Naive thymus-derived CD8-positive, alpha-beta T cell (primary cell): ENCODE data around the gene TBC1D2B. TPM values are rescaled to one million over a fixed set of nuclear protein-coding genes. Genes with fewer than 3 reads are reported as not detected.
A peak's percentile ranks its signal among the peaks of the same experiment; 100 is the strongest.

Experiments used
- ATAC-seq, 2 donors: fragments of 150-1000 bp; cut with Tn5 transposase in 1 of 2; sonication (Bioruptor Pico), chemical (Tn5 transposase) in 1 of 2; 1 replicate in 1 of 2; 2 replicates in 1 of 2; pipeline ENCODE4 v1.10.0; 2021; ENCODE audit warnings: mild to moderate bottlenecking in 2 of 2, moderate library complexity in 2 of 2
- POLR2A ChIA-PET: fragments of 350-600 bp; sonication (Branson Sonifier 250); formaldehyde crosslinking; loops from one replicate; lab custom pipeline; 2021; ENCODE audit warnings: antibody characterized with exemption; lab: Charles Lee
- DNase-seq, 10 donors: peaks; one replicate each; pipeline versions ENCODE4 v3.0.0 to v3.0.0-alpha.2; 2020 to 2022
- H3K27ac Mint-ChIP-seq, 10 donors: one replicate each; pipeline ENCODE4 v1.8.0; 2020 to 2022; ENCODE audit warnings: mild to moderate bottlenecking in 10 of 10, mixed read lengths in 10 of 10, moderate library complexity in 4 of 10, inconsistent platforms in 1 of 10
- H3K27me3 Mint-ChIP-seq, 5 donors: one replicate each; pipeline ENCODE4 v1.8.0; 2021 to 2022; ENCODE audit warnings: mixed read lengths in 5 of 5
- H3K36me3 Mint-ChIP-seq, 3 donors: one replicate each; pipeline ENCODE4 v1.8.0; 2020 to 2022; ENCODE audit warnings: mixed read lengths in 3 of 3, mild to moderate bottlenecking in 2 of 3, inconsistent platforms in 1 of 3
- H3K4me1 Mint-ChIP-seq, 4 donors: one replicate each; pipeline ENCODE4 v1.8.0; 2021 to 2022; ENCODE audit warnings: mixed read lengths in 4 of 4
- H3K4me3 Mint-ChIP-seq, 10 donors: one replicate each; pipeline ENCODE4 v1.8.0; 2020 to 2022; ENCODE audit warnings: mild to moderate bottlenecking in 10 of 10, mixed read lengths in 10 of 10, moderate library complexity in 6 of 10, inconsistent platforms in 1 of 10
- H3K9me3 Mint-ChIP-seq, 9 donors: one replicate each; pipeline ENCODE4 v1.8.0; 2020 to 2022; ENCODE audit warnings: mixed read lengths in 9 of 9, mild to moderate bottlenecking in 3 of 9, inconsistent platforms in 1 of 9, moderate library complexity in 1 of 9
- polyA plus RNA-seq, 3 donors: library from polyadenylated mRNA; unstranded; fragments of 300-500 nt; fragmentation: Illumina TruSeq; gene quantifications; one replicate each; pipeline ENCODE4 v1.2.3, GENCODE V29; 2021
- total RNA-seq, 8 experiments: library from RNA in 2 of 8; stranded (reverse) in 2 of 8; gene quantifications; one replicate each; pipeline ENCODE4 v1.2.3 and lab custom pipeline; 2021 to 2026

TBC1D2B gene
- total and polyA plus RNA-seq, 5 experiments from 2014 or later, result 8.1 to 82.1 (median 14.0) TPM

GRCh38 chr15:78092261-78093041, 14.9 kb upstream of the TBC1D2B start, which contains the start of gene SH2D7:
SH2D7 (plus strand) TSS chr15:78092561; CDS start chr15:78092585, 24 bp downstream.
- H3K27ac Mint-ChIP-seq, result peak within 1 kb of the TSS in 3 of 10 donors; percentile 24 to 60 (median 26)
- POLR2A ChIA-PET, result interaction anchor here (0.6 to 1.2 kb wide), 3 partner anchors 7 to 586 kb away, joined by 4 to 8 read pairs (median 5); no protein-coding TSS in a partner anchor
- no peaks in the 10 kb centered on the region for H3K27me3 Mint-ChIP-seq
- H3K4me3 Mint-ChIP-seq, result no peak within 1 kb of the TSS
- ATAC-seq (peak in 1 of 2 donors; percentile 23), DNase-seq (no peak)
- H3K4me1 Mint-ChIP-seq, result peaks cover 6 to 22% (median 14%) of the 10 kb centered on the region in 4 donors
- no peaks in the 10 kb centered on the region for H3K9me3 Mint-ChIP-seq
- H3K36me3 Mint-ChIP-seq, result no peaks in the 10 kb centered on the region

- H3K27ac Mint-ChIP-seq, result no peak overlapping the region
- H3K4me1 Mint-ChIP-seq, result peaks cover 6 to 22% (median 14%) of the 10 kb centered on the region in 4 donors
- POLR2A ChIA-PET, result no interaction called here
- no peak for ATAC-seq
- no peaks in the 10 kb centered on the region for H3K27me3 Mint-ChIP-seq
- no peaks in the 10 kb centered on the region for H3K36me3 Mint-ChIP-seq
- no peak overlapping the region for H3K4me3 Mint-ChIP-seq
- no peak for DNase-seq
- no peaks in the 10 kb centered on the region for H3K9me3 Mint-ChIP-seq
Observed at GRCh38 chr15:78090422-78091063, 13.0 kb upstream of the TBC1D2B start.

GRCh38 chr15:78088773-78089080, 11.2 kb upstream of the TBC1D2B start:
- Mint-ChIP-seq H3K9me3 (no peaks in the 10 kb centered on the region), H3K27ac (peak overlapping the region in 2 of 10 donors; percentile 26 to 67), H3K27me3 (no peaks in the 10 kb centered on the region), H3K4me3 (no peak overlapping the region), H3K36me3 (no peaks in the 10 kb centered on the region), H3K4me1 (peaks cover 5 to 27% (median 20%) of the 10 kb centered on the region in 4 donors)
- DNase-seq, result no peak
- POLR2A ChIA-PET, result interaction anchor here (1.0 kb wide), 1 partner anchor 19 kb away, joined by 3 read pairs; no protein-coding TSS in a partner anchor
- ATAC-seq, result no peak

GRCh38 chr15:78087951-78088772, 10.7 kb upstream of the TBC1D2B start:
- peaks cover 5 to 22% (median 18%) of the 10 kb centered on the region in 4 donors for H3K4me1 Mint-ChIP-seq
- no peaks in the 10 kb centered on the region for H3K27me3 Mint-ChIP-seq
- peak overlapping the region in 3 of 10 donors; percentile 26 to 67 (median 27) for H3K27ac Mint-ChIP-seq
- H3K9me3 Mint-ChIP-seq, result no peaks in the 10 kb centered on the region
- H3K4me3 Mint-ChIP-seq, result no peak overlapping the region
- POLR2A ChIA-PET, result interaction anchor here (1.0 kb wide), 1 partner anchor 20 kb away, joined by 3 read pairs; no protein-coding TSS in a partner anchor
- no peaks in the 10 kb centered on the region for H3K36me3 Mint-ChIP-seq
- no peak for ATAC-seq
- DNase-seq, result no peak

- peaks cover 5 to 11% (median 7%) of the 10 kb centered on the region in 4 donors for H3K4me1 Mint-ChIP-seq
- POLR2A ChIA-PET, result interaction anchor here (0.7 to 1.8 kb wide), 2 partner anchors 8 to 9 kb away, joined by 4 read pairs; no protein-coding TSS in a partner anchor
- no peak overlapping the region for H3K27ac Mint-ChIP-seq
Observed at GRCh38 chr15:78085928-78086327, 8.4 kb upstream of the TBC1D2B start.

GRCh38 chr15:78084449-78084750, 6.9 kb upstream of the TBC1D2B start:
- H3K36me3 Mint-ChIP-seq, result no peaks in the 10 kb centered on the region
- DNase-seq, result no peak
- peaks cover 5 to 11% (median 7%) of the 10 kb centered on the region in 4 donors for H3K4me1 Mint-ChIP-seq
- peak overlapping the region in 1 of 10 donors; percentile 68 for H3K4me3 Mint-ChIP-seq
- H3K27ac Mint-ChIP-seq, result no peak overlapping the region
- H3K9me3 Mint-ChIP-seq, result no peaks in the 10 kb centered on the region
- ATAC-seq, result no peak
- POLR2A ChIA-PET, result interaction anchor here (1.8 kb wide), 1 partner anchor 9 kb away, joined by 4 read pairs; no protein-coding TSS in a partner anchor
- H3K27me3 Mint-ChIP-seq, result no peaks in the 10 kb centered on the region

More at GRCh38 chr15:78085928-78086327, 8.4 kb upstream of the TBC1D2B start:
- no peaks in the 10 kb centered on the region for H3K9me3 Mint-ChIP-seq
- no peak for DNase-seq
- no peaks in the 10 kb centered on the region for H3K27me3 Mint-ChIP-seq
- H3K36me3 Mint-ChIP-seq, result no peaks in the 10 kb centered on the region
- ATAC-seq, result no peak
- no peak overlapping the region for H3K4me3 Mint-ChIP-seq

GRCh38 chr15:78083687-78084448, 6.4 kb upstream of the TBC1D2B start:
- peaks cover 5 to 11% (median 7%) of the 10 kb centered on the region in 4 donors for H3K4me1 Mint-ChIP-seq
- ATAC-seq (no peak), DNase-seq (no peak)
- H3K27ac Mint-ChIP-seq, result peak overlapping the region in 1 of 10 donors; percentile 15
- POLR2A ChIA-PET, result interaction anchor here (1.6 to 1.8 kb wide), 2 partner anchors 10 to 25 kb away, joined by 4 read pairs; no protein-coding TSS in a partner anchor
- H3K4me3 Mint-ChIP-seq, result no peak overlapping the region
- H3K9me3 Mint-ChIP-seq, result no peaks in the 10 kb centered on the region
- no peaks in the 10 kb centered on the region for H3K36me3 Mint-ChIP-seq
- no peaks in the 10 kb centered on the region for H3K27me3 Mint-ChIP-seq

- ATAC-seq, result no peak
- Mint-ChIP-seq H3K9me3 (no peaks in the 10 kb centered on the region), H3K27me3 (no peaks in the 10 kb centered on the region), H3K36me3 (no peaks in the 10 kb centered on the region), H3K4me3 (no peak overlapping the region), H3K4me1 (peaks cover 6 to 10% (median 9%) of the 10 kb centered on the region in 4 donors), H3K27ac (peak overlapping the region in 2 of 10 donors; percentile 15 to 48)
- no peak for DNase-seq
- POLR2A ChIA-PET, result interaction anchor here (1.1 to 1.6 kb wide), 2 partner anchors 10 to 25 kb away, joined by 3 to 4 read pairs; no protein-coding TSS in a partner anchor
Observed at GRCh38 chr15:78083186-78083585, 5.7 kb upstream of the TBC1D2B start.

GRCh38 chr15:78082743-78083110, 5.2 kb upstream of the TBC1D2B start:
- peaks cover 10 to 15% (median 13%) of the 10 kb centered on the region in 4 donors for H3K4me1 Mint-ChIP-seq
- DNase-seq (no peak), ATAC-seq (no peak)
- H3K4me3 Mint-ChIP-seq, result no peak overlapping the region
- H3K36me3 Mint-ChIP-seq, result no peaks in the 10 kb centered on the region
- no peaks in the 10 kb centered on the region for H3K27me3 Mint-ChIP-seq
- POLR2A ChIA-PET, result interaction anchor here (1.1 to 1.6 kb wide), 2 partner anchors 10 to 24 kb away, joined by 3 to 4 read pairs; no protein-coding TSS in a partner anchor
- H3K27ac Mint-ChIP-seq, result peak overlapping the region in 2 of 10 donors; percentile 37 to 38
- H3K9me3 Mint-ChIP-seq, result no peaks in the 10 kb centered on the region

GRCh38 chr15:78082106-78082742, 4.7 kb upstream of the TBC1D2B start:
- Mint-ChIP-seq H3K36me3 (no peaks in the 10 kb centered on the region), H3K27ac (peak overlapping the region in 3 of 10 donors; percentile 12 to 38 (median 37)), H3K27me3 (no peaks in the 10 kb centered on the region), H3K4me1 (peaks cover 10 to 15% (median 13%) of the 10 kb centered on the region in 4 donors), H3K9me3 (no peaks in the 10 kb centered on the region), H3K4me3 (peak overlapping the region in 1 of 10 donors; percentile 26)
- ATAC-seq (no peak), DNase-seq (no peak)
- POLR2A ChIA-PET, result interaction anchor here (0.7 to 1.6 kb wide), 4 partner anchors 9 to 47 kb away, joined by 3 to 5 read pairs (median 4); no protein-coding TSS in a partner anchor

- H3K27ac Mint-ChIP-seq, result peak overlapping the region in 4 of 10 donors; percentile 39 to 81 (median 58)
- DNase-seq, result no peak
- H3K36me3 Mint-ChIP-seq, result no peaks in the 10 kb centered on the region
- H3K4me1 Mint-ChIP-seq, result peaks cover 19 to 34% (median 31%) of the 10 kb centered on the region in 4 donors
- H3K9me3 Mint-ChIP-seq, result no peaks in the 10 kb centered on the region
- POLR2A ChIA-PET, result interaction anchor here (1.0 to 15.4 kb wide), 2 partner anchors 23 to 25 kb away, joined by 3 to 250 read pairs; no protein-coding TSS in a partner anchor
- ATAC-seq, result no peak
- H3K27me3 Mint-ChIP-seq, result no peaks in the 10 kb centered on the region
- H3K4me3 Mint-ChIP-seq, result peak overlapping the region in 2 of 10 donors; percentile 48 to 52
Observed at GRCh38 chr15:78080088-78080460, 2.6 kb upstream of the TBC1D2B start.
